ENCODE results near the gene AKNA. TPM values are rescaled to one million over a fixed set of nuclear protein-coding genes. Genes with fewer than 3 reads are reported as not detected.

AKNA gene
- total RNA-seq, 1 donor from 2014 or later = 4.6 TPM

DNA sequence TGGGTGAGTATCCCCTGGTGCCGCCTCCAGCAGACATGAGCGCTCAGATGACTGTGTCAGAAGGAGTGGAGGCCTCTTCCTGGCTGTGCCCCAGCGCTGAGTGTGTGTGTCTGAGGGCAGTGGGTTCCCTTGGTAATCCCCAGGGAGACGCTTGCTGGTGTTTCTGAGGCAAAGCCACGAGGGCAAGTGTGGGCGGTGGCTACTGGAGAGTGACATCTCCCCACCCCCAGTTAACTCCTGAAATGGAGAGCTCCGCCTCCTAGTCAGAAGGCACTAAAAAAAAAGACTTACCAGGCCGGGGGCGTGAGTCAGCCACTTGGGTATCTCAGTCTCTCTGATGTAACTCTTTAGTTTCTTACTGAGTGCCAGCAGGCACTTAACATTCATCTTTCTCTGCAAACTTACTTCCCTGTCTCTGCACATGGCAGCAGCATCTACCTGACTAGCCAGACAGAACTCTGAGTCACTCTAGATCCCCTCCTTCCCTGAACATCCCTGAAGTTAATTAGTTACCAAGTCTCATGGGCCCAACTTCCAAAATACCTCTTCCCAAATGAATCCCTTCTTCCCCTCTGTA is 38.8 kb downstream of the AKNA start:
- peak; percentile 58 for DNase-seq
- intact Hi-C loops (cut with DNase I) = loop anchor here (10.0 kb wide), 1 partner anchor 156 kb away; the partner anchor contains the start of gene WHRN
- peak; percentile 63 for ATAC-seq (ENCODE audit: poor library complexity)

DNA sequence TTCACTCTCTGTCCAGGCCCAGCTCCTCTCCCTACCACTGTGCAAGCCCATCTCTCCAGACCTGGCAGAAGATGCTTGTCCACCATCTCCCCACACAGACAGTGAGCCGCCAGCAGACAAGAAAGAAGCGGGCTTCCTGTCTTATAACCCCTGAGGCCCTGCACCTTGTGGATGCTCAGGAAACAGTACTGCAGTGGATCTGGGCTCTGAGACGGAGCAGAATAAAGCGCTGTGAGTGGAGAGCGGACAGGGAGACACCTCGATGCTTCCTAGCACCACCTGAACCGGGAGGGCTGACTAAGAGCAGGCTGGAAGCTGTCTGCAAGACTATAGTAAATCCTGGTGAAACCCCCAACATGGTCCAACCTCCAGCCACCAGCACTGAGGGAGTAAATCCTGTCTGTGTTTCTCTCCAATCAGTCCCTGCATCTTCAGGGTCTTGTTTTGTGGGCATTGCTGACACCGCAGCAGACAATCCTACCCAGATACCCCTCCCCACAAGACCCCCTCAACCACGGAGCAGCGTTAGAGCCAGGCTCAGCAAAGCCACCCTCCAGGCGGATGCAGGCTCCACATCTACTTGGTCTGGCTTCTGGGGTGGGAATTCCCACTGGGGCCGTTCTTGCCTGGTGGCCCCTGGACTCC is 39.4 kb downstream of the AKNA start:
- intact Hi-C loops (cut with DNase I) = loop anchor here (10.0 kb wide), 1 partner anchor 156 kb away; the partner anchor contains the start of gene WHRN
- ATAC-seq (ENCODE audit: poor library complexity) = no peak

DNA sequence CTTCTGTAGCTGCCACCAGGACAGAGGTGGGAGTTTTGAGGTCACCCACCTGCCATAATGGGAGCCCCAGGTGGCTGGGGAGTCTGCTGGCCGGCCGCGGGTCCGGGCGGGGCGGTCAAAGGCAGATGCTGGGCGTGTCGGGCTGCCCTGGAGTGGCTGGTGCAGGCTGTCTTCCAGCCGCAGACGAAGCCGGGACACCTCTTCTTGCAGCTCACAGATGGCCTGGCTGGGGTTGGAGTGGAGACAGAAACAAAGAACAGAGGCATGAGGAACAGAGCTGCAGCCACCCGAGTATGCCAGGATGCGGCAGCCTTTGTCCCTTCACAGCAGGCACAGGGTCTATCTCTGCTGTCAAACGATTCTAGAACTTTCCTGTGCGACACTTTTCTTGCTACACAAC is 40.1 kb downstream of the AKNA start:
- ATAC-seq (ENCODE audit: poor library complexity) = no peak
- no peak for DNase-seq
- intact Hi-C loops (cut with DNase I) = loop anchor here (10.0 kb wide), 1 partner anchor 157 kb away; the partner anchor contains the start of gene WHRN

More for the DNA sequence above, 39.4 kb downstream of the AKNA start:
- no peak for DNase-seq

DNA sequence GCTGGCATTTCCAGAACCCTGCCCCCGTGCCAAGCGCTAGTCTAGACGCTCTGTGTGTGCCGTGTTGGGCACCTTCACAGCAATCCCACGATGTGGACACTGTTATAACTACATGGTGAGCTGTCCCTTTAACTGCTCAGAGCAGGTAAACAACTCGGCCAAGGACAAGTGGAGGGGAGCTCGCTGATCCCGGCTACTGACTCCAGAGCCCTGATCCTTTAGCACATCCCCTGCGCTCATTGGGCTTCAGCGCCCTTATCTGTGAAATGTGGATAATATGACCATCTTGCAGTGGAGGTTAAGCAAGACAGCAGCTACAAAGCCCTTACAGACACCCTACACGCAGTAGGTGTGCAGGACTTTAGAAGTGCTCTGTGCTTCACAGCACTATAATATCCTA is 41.6 kb downstream of the AKNA start:
- ATAC-seq (ENCODE audit: poor library complexity) (no peak), DNase-seq (no peak)
- intact Hi-C loops (cut with DNase I) = loop anchor here (10.0 kb wide), 1 partner anchor 159 kb away; the partner anchor contains the start of gene WHRN

DNA sequence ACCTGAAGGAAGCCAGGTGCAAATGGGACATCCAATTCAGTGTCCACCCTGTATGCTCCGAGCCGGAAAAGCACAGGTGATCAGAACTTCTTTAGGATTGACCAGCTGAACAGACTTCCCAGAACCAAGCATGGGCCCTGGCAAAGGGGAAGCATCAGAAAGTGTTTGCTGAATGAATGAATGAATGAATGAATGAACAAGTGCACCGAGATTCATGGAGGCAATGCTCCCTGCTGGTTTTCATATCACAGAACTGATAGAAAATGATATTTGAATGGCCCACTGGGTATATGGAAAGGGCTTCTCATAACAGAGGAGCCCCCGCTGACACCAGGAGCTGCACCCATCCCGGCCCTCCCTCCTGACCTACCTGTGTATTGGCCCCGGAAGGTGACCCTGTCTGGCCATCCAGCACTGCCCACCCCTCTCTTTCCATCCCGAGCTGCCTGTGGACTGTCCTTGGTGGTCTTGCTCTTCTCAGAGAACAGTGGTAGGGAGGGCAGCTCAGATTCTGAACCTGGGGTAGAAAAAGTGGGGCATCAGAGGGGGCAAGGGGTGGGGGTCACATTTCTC is 42.2 kb downstream of the AKNA start:
- ATAC-seq (ENCODE audit: poor library complexity) = no peak
- intact Hi-C loops (cut with DNase I) = loop anchor here (10.0 kb wide), 1 partner anchor 159 kb away; the partner anchor contains the start of gene WHRN
- no peak for DNase-seq

DNA sequence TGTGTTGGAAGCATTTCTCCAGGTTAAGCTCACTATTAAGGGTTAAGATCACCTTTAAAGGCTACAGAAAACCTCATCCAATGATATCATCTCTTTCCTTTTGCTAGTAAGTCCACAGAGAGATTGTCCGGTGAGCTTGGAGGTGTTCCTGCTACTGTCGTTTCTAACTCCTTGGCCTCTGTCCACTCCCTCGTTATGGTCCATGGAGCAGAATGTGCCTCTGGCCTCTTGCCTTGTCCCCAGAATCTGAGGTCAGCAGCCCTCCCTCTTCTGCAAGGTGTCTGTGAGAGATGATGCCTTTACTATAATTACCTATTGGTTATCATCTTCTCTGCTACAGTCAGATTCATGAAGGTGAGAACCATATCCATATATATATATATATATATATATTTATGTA is 43.1 kb downstream of the AKNA start:
- no peak for DNase-seq
- ATAC-seq (ENCODE audit: poor library complexity) = no peak
- intact Hi-C loops (cut with DNase I) = loop anchor here (10.0 kb wide), 1 partner anchor 160 kb away; the partner anchor contains the start of gene WHRN

DNA sequence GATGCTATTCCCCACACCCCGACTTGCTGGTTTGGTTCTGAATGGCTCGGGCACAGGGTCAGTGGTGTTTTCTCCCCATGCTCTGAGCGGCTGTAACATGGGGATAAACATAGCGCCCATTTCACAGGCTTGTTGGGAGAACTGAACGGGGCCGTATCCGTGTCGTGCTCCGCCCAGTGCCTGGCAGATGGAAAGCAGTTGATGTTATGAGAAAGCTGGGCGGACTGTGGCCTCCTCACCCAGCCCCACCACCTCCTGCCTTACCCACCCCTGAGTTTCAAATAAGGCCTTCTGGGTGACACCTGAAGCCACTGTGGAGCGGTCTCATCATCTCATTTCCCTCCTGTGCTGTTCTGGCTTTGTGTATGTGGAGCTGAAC is 43.6 kb downstream of the AKNA start:
- no peak for ATAC-seq (ENCODE audit: poor library complexity)
- no peak for DNase-seq
- intact Hi-C loops (cut with DNase I) = loop anchor here (10.0 kb wide), 1 partner anchor 161 kb away; the partner anchor contains the start of gene WHRN

DNA sequence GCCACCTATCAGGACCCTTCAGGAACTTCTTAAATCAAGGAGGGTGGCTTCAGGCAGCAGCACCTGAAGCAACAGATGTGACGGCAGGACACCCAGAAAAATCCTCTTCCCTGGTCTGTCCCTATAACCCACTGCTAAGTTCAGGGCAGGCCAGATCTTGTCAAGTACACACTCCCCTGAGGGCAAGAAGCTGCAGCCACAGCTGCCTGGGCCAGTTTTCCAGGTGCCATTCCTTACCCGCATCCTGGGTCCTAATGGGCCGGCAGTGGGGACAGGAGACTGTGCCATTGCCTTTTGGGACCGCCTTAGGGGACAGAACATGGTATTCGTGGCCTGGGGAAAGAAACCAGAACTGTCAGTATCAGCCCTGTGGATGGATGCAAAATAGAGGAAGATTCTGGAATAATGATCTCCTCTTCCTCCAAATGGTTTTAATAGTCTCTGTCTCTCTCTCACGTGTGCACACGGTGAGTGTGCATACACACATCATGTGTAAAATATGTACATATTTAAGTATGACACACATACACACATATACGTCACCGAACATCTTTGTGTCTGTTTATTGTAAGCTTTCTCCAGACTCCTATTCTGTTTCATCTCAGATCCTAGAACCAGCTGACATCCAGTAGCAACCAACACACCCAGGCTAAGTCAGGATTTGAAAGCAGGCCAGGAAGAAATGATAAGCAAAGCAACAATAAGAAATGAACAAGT is 44.2 kb downstream of the AKNA start:
- no peak for ATAC-seq (ENCODE audit: poor library complexity)
- intact Hi-C loops (cut with DNase I) = loop anchor here (10.0 kb wide), 1 partner anchor 161 kb away; the partner anchor contains the start of gene WHRN
- no peak for DNase-seq

DNA sequence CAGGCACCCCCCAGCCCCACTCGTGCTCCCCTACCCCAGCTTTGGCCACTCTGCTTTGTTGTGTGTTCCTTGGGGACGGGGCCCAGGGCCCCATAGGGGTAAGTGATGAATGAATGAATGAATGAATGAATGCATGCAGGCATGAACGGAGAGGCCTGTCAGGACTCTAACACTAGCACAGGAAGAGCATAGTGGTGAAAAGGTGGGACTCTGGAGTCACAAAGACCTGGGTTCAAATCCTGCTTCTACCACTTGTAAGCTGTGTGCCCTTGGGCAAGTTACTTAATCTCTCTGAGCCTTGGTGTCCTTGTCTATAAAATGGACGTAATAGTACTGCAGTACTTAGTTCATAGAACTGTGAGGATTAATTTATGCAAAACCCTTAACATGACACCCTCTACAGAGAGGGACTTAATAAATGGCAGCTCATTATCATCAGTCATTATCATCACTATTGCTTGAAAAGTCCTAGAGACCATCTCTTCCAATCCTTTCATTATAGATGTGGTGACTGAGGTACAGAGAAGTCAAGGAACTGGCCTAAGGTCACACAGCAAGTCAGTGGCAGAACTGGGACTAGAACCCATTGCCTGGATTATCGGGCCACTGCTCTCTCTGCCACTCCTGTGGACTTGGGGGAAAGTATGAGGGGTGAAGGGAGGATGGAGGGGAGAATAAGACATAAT is 44.9 kb downstream of the AKNA start:
- intact Hi-C loops (cut with DNase I) = loop anchor here (10.0 kb wide), 1 partner anchor 162 kb away; the partner anchor contains the start of gene WHRN
- ATAC-seq (ENCODE audit: poor library complexity) = no peak
- DNase-seq = no peak

DNA sequence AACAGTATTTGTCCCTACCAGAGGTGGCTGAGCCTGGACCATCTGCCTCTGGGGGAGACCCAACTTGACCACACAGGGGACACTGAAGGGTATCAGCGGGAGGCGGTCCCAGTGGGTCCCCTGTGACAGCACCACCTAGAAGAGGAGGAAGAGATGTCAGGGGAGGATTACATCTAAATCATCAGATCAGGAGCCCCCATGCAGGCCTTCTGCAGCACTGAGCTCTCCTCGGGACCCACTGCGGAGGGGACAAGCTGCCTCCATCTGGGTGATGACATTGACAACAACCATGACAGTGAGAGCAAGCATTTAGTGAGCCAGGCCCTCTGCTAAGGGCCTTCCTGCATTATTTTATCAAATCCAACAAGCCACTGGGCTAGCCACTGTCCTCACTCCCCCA is 45.8 kb downstream of the AKNA start:
- DNase-seq = no peak
- intact Hi-C loops (cut with DNase I) = loop anchor here (10.0 kb wide), 1 partner anchor 163 kb away; the partner anchor contains the start of gene WHRN

DNA sequence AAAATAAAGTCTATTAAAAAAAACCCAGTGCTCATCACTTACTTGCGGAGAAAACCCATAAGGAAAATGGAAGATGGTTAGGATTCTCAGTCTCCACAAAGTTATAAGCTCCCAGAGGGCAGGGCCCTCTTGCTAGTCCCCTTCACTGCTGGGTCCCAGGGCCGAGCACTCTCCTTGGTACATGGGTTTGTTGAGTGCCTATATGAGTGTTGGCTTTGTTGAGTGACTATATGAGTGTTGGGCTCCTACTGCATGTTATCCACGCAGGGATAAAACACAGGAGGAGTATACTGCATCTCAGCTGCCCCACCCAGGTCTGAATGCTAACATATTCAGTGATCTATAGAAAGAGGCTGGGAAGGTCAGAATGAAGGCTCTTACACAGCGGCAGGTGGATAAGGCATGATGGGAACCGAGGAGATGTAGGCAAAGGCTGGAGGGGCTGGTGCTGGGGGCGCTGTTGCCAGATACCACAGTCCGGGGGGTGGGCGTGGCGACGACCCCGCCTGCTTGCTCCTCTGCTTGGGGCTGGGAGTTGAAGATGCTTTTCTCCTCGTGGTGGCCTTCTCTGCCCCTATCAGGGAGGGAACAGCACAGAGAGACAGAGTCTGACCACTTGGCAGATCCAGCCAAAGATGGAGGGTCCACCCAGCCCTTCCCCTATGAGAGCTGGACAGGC is 46.5 kb downstream of the AKNA start:
- ATAC-seq (ENCODE audit: poor library complexity) = no peak

More for the DNA sequence above, 45.8 kb downstream of the AKNA start:
- ATAC-seq (ENCODE audit: poor library complexity) = no peak

DNA sequence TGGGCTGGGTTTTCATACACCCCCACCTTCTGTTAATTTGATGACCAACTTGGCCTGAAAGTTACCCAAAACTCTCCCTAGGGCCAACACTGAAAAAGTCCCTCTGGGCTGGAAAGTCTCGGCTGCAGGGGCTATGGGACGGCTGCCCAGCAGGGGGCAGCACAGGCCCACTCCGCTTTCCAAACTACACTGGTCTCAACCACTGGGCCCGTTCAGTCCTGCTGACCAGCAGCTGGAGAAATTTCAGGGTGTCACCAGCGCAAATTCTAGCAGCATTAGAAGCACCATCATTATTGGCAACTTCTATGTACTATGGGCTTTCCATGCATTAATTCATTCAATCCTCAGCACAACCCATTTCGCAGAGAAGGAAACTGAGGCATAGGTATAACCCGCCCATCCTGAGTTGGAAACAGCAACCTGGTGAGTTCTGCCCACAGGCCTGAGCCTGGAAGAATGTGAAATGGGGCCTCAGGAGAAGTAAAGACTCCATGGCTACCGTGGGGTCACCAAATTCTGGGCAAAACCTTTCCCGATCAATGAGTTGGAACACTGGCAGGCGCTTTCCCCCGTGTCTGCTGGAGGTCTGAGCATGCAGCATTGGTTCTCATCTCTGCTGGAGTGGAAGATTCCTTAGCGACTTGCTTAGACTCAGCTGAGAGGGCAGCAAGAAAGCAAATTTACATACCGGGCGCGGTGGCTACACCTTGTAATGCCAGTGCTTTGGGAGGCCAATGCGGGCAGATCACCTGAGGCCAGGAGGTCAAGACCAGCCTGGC is 48.5 kb downstream of the AKNA start:
- no peak for ATAC-seq (ENCODE audit: poor library complexity)
- intact Hi-C loops (cut with DNase I) = no loop called here
- peak; percentile 68 for DNase-seq

More for the DNA sequence above, 46.5 kb downstream of the AKNA start:
- no peak for DNase-seq
- intact Hi-C loops (cut with DNase I) = loop anchor here (10.0 kb wide), 1 partner anchor 164 kb away; the partner anchor contains the start of gene WHRN

DNA sequence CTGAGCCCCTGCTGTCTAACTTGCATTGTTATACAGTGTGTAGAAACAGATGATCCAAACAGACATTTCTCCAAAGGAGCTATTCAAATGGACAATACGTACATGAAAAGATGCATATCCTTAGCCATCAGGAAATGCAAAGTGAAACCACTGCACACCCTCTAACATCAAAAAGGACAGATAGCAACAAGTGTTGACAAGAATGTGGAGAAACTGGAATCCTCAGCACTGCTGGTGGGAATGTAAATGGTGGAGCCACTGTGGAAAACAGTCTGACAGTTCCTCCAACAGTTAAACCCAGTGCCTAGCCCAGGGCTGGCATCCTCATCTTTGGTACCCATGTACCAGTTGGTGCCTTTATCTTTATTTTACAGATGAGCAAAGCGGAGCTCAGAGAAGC is 49.6 kb downstream of the AKNA start:
- intact Hi-C loops (cut with DNase I) = no loop called here
- ATAC-seq (ENCODE audit: poor library complexity) (no peak), DNase-seq (no peak)

DNA sequence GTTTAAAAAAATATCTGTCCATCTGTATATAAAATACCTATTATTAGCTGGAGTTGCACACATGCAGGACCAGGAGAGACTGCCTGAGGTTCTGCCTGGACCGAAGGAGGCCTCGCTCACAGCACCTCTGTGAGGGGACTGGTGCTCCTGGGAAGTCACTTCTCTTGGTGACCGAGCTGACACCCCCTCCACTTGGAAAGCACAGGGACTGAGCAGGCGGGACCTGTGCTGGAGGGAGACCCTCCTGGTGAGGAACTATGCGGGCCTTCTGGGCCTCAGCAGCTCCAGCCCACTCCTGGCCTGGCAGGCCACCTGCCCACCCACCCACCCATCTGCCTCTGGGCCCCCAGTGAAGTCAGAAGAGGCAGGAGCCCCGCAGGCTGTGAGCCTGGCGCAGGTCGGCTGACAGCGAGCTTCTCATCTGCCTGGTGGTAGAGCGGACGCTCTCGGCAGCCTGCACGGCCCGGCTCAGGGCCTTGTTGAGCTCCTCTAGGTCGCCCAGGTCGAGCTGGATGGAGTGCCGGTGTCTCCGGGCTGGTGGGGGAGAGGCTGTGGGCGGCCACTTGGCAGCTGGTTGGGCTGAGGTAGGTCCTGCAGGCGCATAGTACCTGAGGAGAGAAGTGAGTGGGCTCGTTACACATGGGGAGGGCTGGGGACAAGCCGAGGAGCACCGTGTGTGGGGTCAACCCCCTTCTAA is 50.9 kb downstream of the AKNA start:
- no peak for DNase-seq
- no peak for ATAC-seq (ENCODE audit: poor library complexity)
- intact Hi-C loops (cut with DNase I) = no loop called here

DNA sequence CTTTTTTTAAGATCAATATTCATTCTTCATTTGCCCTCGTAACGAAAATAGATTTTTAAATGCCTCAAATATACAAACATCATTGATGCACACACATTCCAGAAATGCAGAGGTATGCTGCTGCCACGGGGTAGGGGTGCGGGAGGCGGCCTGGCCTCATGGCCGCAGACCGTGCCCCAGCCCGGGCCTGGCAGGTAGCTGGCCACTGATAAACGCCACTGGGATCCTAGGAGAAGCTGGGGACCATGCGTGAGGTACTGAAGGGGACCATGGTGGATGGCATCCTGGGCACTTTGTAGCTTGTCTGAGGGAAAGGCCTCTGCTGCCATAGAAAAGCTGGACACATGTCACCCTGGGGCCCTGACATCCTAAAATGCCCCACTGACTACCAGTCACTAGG is 51.6 kb downstream of the AKNA start:
- intact Hi-C loops (cut with DNase I) = no loop called here
- ATAC-seq (ENCODE audit: poor library complexity) (no peak), DNase-seq (no peak)

DNA sequence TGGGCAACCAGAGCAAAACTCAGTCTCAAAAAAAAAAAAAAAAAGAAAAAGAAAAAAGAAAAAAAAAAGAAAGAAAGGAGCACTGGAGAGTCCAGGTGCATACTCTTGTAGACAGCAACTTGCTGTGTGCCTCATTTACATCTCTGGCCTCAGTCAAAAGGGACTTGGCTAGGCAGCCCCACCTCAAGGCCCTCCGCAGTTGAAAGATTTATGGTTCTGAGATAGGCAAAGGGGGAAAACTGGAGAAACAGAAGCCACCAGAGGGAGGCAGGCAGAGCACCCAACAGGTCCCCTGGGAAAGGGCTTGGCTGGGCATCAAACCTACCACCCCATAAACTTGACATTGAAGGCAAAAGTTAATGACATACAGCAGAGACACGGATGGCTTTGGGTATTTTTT is 52.0 kb downstream of the AKNA start:
- DNase-seq (no peak), ATAC-seq (ENCODE audit: poor library complexity) (no peak)
- intact Hi-C loops (cut with DNase I) = no loop called here

DNA sequence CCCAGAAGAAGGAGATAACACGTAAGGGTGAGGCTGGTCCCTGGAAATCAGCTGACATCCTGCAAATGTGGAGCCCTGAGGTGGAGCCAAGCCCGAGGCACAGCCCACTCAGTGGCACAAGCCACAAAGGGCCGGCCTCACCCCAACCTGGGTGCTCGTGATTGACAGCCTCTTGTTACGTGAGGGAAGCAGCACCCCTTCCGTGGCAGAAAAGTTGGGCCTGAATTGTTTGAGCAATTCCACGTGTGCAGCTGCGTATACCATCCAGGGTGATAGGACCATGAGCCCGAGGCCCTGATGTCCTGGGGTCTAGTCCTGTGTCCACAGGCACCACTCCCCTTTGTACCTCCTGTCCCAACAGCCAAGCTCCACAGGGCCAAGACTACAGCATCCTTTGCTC is 53.3 kb downstream of the AKNA start:
- DNase-seq = no peak
- intact Hi-C loops (cut with DNase I) = no loop called here
- ATAC-seq (ENCODE audit: poor library complexity) = no peak
